Measurements from ENCODE around the gene KRT86. TPM values are rescaled to one million over a fixed set of nuclear protein-coding genes. Genes with fewer than 3 reads are reported as not detected.

Gene KRT86
- total and polyA plus RNA-seq, 2 donors (not counting 1 experiment from before 2014, with no cell fraction given), result 0.02 to 0.17 TPM

GRCh38 chr12:52323416-52324152 is 49.1 kb downstream of the KRT86 start:
- no peaks in the 10 kb centered on the region for H3K79me2 ChIP-seq (ENCODE audit: control insufficient read depth, insufficient read depth, low read length)
- no peaks in the 10 kb centered on the region for H3K4me1 ChIP-seq (ENCODE audit: control insufficient read depth, extremely low read depth, insufficient read depth, low read length)
- no peak overlapping the region for H2AFZ ChIP-seq (ENCODE audit: low read length)
- no peak for DNase-seq (ENCODE audit: low read depth in 2 of 2)
- H3K27ac ChIP-seq (ENCODE audit: insufficient read depth, low read length), result no peak overlapping the region
- no peak overlapping the region for H3K9ac ChIP-seq (ENCODE audit: insufficient read depth, low read length)
- H4K20me1 ChIP-seq (ENCODE audit: control insufficient read depth, extremely low read depth, insufficient read depth, low read length), result no peaks in the 10 kb centered on the region
- TF ChIP-seq CTCF (conservative IDR thresholded peaks at IDR 0.05 in 1 of 2, IDR thresholded peaks at IDR 0.05 in 1 of 2; ENCODE audit: low read depth in 1 of 2, low read length in 2 of 2), result no peak
- no peak for TF ChIP-seq EZH2 (IDR thresholded peaks at IDR 0.05; ENCODE audit: low read length, missing control alignments)
- no peak overlapping the region for H3K4me2 ChIP-seq (ENCODE audit: extremely low read depth, insufficient read depth, low read length)
- peaks cover 33% of the 10 kb centered on the region for H3K27me3 ChIP-seq (ENCODE audit: control insufficient read depth, insufficient read depth, low read length)
- no peaks in the 10 kb centered on the region for H3K36me3 ChIP-seq (ENCODE audit: control insufficient read depth, insufficient read depth, low read length)
- H3K4me3 ChIP-seq (replicated peaks in 1 of 4; ENCODE audit: control extremely low read depth in 1 of 4, insufficient read depth in 1 of 4, low read depth in 3 of 4, low read length in 4 of 4), result no peak overlapping the region
- H3K9me3 ChIP-seq (ENCODE audit: control insufficient read depth, insufficient read depth, low read depth, low read length), result no peaks in the 10 kb centered on the region

- H3K4me1 ChIP-seq (ENCODE audit: control insufficient read depth, extremely low read depth, insufficient read depth, low read length), result no peaks in the 10 kb centered on the region
- no peak overlapping the region for H3K4me3 ChIP-seq (replicated peaks in 1 of 4; ENCODE audit: control extremely low read depth in 1 of 4, insufficient read depth in 1 of 4, low read depth in 3 of 4, low read length in 4 of 4)
- H3K4me2 ChIP-seq (ENCODE audit: extremely low read depth, insufficient read depth, low read length), result no peak overlapping the region
- no peak overlapping the region for H2AFZ ChIP-seq (ENCODE audit: low read length)
- no peak for DNase-seq (ENCODE audit: low read depth in 2 of 2)
- H3K79me2 ChIP-seq (ENCODE audit: control insufficient read depth, insufficient read depth, low read length), result no peaks in the 10 kb centered on the region
- no peaks in the 10 kb centered on the region for H3K9me3 ChIP-seq (ENCODE audit: control insufficient read depth, insufficient read depth, low read depth, low read length)
- no peaks in the 10 kb centered on the region for H4K20me1 ChIP-seq (ENCODE audit: control insufficient read depth, extremely low read depth, insufficient read depth, low read length)
- peaks cover 30% of the 10 kb centered on the region for H3K27me3 ChIP-seq (ENCODE audit: control insufficient read depth, insufficient read depth, low read length)
- H3K9ac ChIP-seq (ENCODE audit: insufficient read depth, low read length), result no peak overlapping the region
- TF ChIP-seq EZH2 (IDR thresholded peaks at IDR 0.05; ENCODE audit: low read length, missing control alignments) (no peak), CTCF (conservative IDR thresholded peaks at IDR 0.05 in 1 of 2, IDR thresholded peaks at IDR 0.05 in 1 of 2; ENCODE audit: low read depth in 1 of 2, low read length in 2 of 2) (no peak)
- H3K36me3 ChIP-seq (ENCODE audit: control insufficient read depth, insufficient read depth, low read length), result no peaks in the 10 kb centered on the region
- no peak overlapping the region for H3K27ac ChIP-seq (ENCODE audit: insufficient read depth, low read length)
These were observed 49.7 kb downstream of the KRT86 start for GRCh38 chr12:52324153-52324444.

- peaks cover 22% of the 10 kb centered on the region for H3K27me3 ChIP-seq (ENCODE audit: control insufficient read depth, insufficient read depth, low read length)
- no peaks in the 10 kb centered on the region for H3K79me2 ChIP-seq (ENCODE audit: control insufficient read depth, insufficient read depth, low read length)
- no peaks in the 10 kb centered on the region for H4K20me1 ChIP-seq (ENCODE audit: control insufficient read depth, extremely low read depth, insufficient read depth, low read length)
- no peak overlapping the region for H2AFZ ChIP-seq (ENCODE audit: low read length)
- H3K9ac ChIP-seq (ENCODE audit: insufficient read depth, low read length), result no peak overlapping the region
- no peak overlapping the region for H3K4me3 ChIP-seq (replicated peaks in 1 of 4; ENCODE audit: control extremely low read depth in 1 of 4, insufficient read depth in 1 of 4, low read depth in 3 of 4, low read length in 4 of 4)
- H3K4me2 ChIP-seq (ENCODE audit: extremely low read depth, insufficient read depth, low read length), result no peak overlapping the region
- H3K27ac ChIP-seq (ENCODE audit: insufficient read depth, low read length), result no peak overlapping the region
- H3K9me3 ChIP-seq (ENCODE audit: control insufficient read depth, insufficient read depth, low read depth, low read length), result no peaks in the 10 kb centered on the region
- DNase-seq (ENCODE audit: low read depth in 2 of 2), result peak; percentile 89 to 94
- TF ChIP-seq CTCF (conservative IDR thresholded peaks at IDR 0.05 in 1 of 2, IDR thresholded peaks at IDR 0.05 in 1 of 2; ENCODE audit: low read depth in 1 of 2, low read length in 2 of 2), result peak; percentile 96
- TF ChIP-seq EZH2 (IDR thresholded peaks at IDR 0.05; ENCODE audit: low read length, missing control alignments), result no peak
- H3K4me1 ChIP-seq (ENCODE audit: control insufficient read depth, extremely low read depth, insufficient read depth, low read length), result no peaks in the 10 kb centered on the region
- H3K36me3 ChIP-seq (ENCODE audit: control insufficient read depth, insufficient read depth, low read length), result no peaks in the 10 kb centered on the region
These were observed 52.8 kb downstream of the KRT86 start for GRCh38 chr12:52327052-52327829.
